Keratinocyte (primary cell): ENCODE measurements around the gene SDF4. TPM values are rescaled to one million over a fixed set of nuclear protein-coding genes. Genes with fewer than 3 reads are reported as not detected.

Experiments used
- DNase-seq: peaks from one replicate; pipeline ENCODE4 v3.0.0-alpha.2; 2011; ENCODE audit warnings: low read depth, missing footprints, low spot score
- FAIRE-seq: peaks from 2 replicates; lab custom pipeline; 2011; peaks lifted over from hg19 to GRCh38; lab: Jason Lieb, UNC
- H2AFZ ChIP-seq: 2 replicates; pipeline ENCODE4 v1.6.0; 2012; ENCODE audit warnings: low read length, control low read depth, inconsistent platforms; ENCODE audit not compliant: control insufficient read depth
- H3K27ac ChIP-seq: 2 replicates; pipeline ENCODE4 v1.5.1; 2011; ENCODE audit warnings: low read length; ENCODE audit not compliant: control insufficient read depth, insufficient read depth
- H3K27me3 ChIP-seq: 3 replicates; pipeline ENCODE4 v1.6.0; 2011; ENCODE audit warnings: low read length; ENCODE audit not compliant: control insufficient read depth, insufficient read depth; ENCODE audit errors: extremely low read depth
- H3K36me3 ChIP-seq, 2 experiments: 2 replicates in 1 of 2; 3 replicates in 1 of 2; pipeline ENCODE4 v1.5.1; 2011; ENCODE audit warnings: low read length in 2 of 2, mild to moderate bottlenecking in 1 of 2; ENCODE audit not compliant: control insufficient read depth in 2 of 2, insufficient read depth in 2 of 2; ENCODE audit errors: extremely low read depth in 1 of 2
- H3K4me1 ChIP-seq: 3 replicates; pipeline ENCODE4 v1.5.1; 2011; ENCODE audit warnings: low read length; ENCODE audit not compliant: control insufficient read depth, insufficient read depth; ENCODE audit errors: extremely low read depth
- H3K4me2 ChIP-seq: 3 replicates; pipeline ENCODE4 v1.6.0; 2011; ENCODE audit warnings: low read depth, low read length; ENCODE audit not compliant: control insufficient read depth, insufficient read depth; ENCODE audit errors: extremely low read depth
- H3K4me3 ChIP-seq, 3 experiments: fragments of 200-600 bp in 1 of 3; sonication (generic) in 1 of 3; 2 replicates in 2 of 3; 3 replicates in 1 of 3; pipeline ENCODE4 v1.5.1; 2011 to 2016; ENCODE audit warnings: low read length in 3 of 3, mild to moderate bottlenecking in 3 of 3, control low read depth in 2 of 3, inconsistent platforms in 1 of 3, low read depth in 1 of 3, mixed read lengths in 1 of 3, mixed run types in 1 of 3, moderate library complexity in 1 of 3; ENCODE audit not compliant: control insufficient read depth in 2 of 3, insufficient read depth in 2 of 3; ENCODE audit errors: extremely low read depth in 1 of 3
- H3K79me2 ChIP-seq: 2 replicates; pipeline ENCODE4 v1.6.0; 2012; ENCODE audit warnings: low read length; ENCODE audit not compliant: control insufficient read depth, insufficient read depth
- H3K9ac ChIP-seq: 3 replicates; pipeline ENCODE4 v1.6.0; 2011; ENCODE audit warnings: low read length; ENCODE audit not compliant: control insufficient read depth, insufficient read depth; ENCODE audit errors: extremely low read depth
- H3K9me1 ChIP-seq: 3 replicates; pipeline ENCODE4 v1.6.0; 2011; ENCODE audit warnings: low read length; ENCODE audit not compliant: control insufficient read depth, insufficient read depth; ENCODE audit errors: extremely low read depth
- H3K9me3 ChIP-seq: 2 replicates; pipeline ENCODE4 v1.5.1; 2012; ENCODE audit warnings: low read depth, low read length; ENCODE audit not compliant: control insufficient read depth
- H4K20me1 ChIP-seq: 3 replicates; pipeline ENCODE4 v1.6.0; 2011; ENCODE audit warnings: low read length; ENCODE audit not compliant: control insufficient read depth, insufficient read depth; ENCODE audit errors: extremely low read depth
- EZH2 ChIP-seq: IDR thresholded peaks from one replicate; pipeline ENCODE4 v1.6.1; 2012; ENCODE audit warnings: inconsistent platforms, mild to moderate bottlenecking, low read length, moderate library complexity
- dilution Hi-C: fragments of 300-500 bp; cut with MboI; formaldehyde crosslinking; loops from one replicate; pipeline ENCODE4 v1.7.0; 2020; ENCODE audit warnings: low sequenced_read_pairs; ENCODE audit not compliant: extremely low pct_ligation_motif_present
- polyA plus RNA-seq, 5 experiments: library from polyadenylated mRNA; depleted of rRNA in 3 of 5; stranded (reverse) in 3 of 5; stranded (forward) in 1 of 5; unstranded in 1 of 5; fragments of >200 nt; gene quantifications; 1 replicate in 1 of 5; 2 replicates in 3 of 5; 3 replicates in 1 of 5; pipeline versions ENCODE4 v1.2.1 to v1.2.3, GENCODE V29; 2011 to 2012; ENCODE audit warnings: missing spikeins in 2 of 5, low read depth in 1 of 5, low replicate concordance in 1 of 5
- TF ChIP-seq, protein P1 (sequence below), 3 experiments: IDR thresholded peaks in 1 of 3; conservative IDR thresholded peaks in 1 of 3; optimal IDR thresholded peaks in 1 of 3; 2 replicates in 2 of 3; 3 replicates in 1 of 3; pipeline versions ENCODE3 to v1.5.1; 2011; ENCODE audit warnings: low read length in 3 of 3, mild to moderate bottlenecking in 3 of 3, moderate library complexity in 2 of 3, control low read depth in 1 of 3, inconsistent platforms in 1 of 3; ENCODE audit not compliant: insufficient read depth in 2 of 3; ENCODE audit errors: extremely low read depth in 1 of 3

SDF4 gene
- polyA plus RNA-seq, 1 donor (not counting 4 experiments of a cell fraction or from before 2014, with no cell fraction given): 66.3 TPM

GRCh38 chr1:1204998-1205768 lies 26.6 kb downstream of the SDF4 start:
- H3K27me3 ChIP-seq: peaks cover 44% of the 10 kb centered on the region
- no peak for FAIRE-seq

DNA sequence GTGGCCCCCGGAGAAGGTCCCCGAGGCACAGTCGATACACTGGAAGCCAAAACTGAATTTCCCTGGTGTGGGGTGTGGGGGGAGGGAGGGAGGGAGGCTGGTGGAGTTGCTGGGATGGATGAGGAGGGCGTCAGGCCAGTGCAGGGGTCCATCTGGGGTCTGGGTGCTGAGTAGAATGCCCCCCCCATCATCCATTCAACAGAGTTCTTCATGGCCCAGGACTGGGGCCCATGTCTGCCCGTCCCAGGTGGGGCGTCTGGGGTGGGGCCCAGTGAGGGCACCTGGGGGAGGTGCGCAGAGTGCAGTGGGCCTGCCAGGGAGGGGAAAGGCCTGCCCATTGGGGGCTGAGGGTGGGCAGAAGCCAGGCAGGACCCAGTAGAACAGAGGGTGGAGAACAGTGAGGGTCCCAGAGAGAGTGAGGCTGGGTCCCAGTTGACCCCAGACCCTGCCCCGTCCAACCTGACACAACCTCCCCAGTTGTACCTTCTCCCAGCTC lies 27.3 kb downstream of the SDF4 start:
- TF ChIP-seq, protein P1, sequence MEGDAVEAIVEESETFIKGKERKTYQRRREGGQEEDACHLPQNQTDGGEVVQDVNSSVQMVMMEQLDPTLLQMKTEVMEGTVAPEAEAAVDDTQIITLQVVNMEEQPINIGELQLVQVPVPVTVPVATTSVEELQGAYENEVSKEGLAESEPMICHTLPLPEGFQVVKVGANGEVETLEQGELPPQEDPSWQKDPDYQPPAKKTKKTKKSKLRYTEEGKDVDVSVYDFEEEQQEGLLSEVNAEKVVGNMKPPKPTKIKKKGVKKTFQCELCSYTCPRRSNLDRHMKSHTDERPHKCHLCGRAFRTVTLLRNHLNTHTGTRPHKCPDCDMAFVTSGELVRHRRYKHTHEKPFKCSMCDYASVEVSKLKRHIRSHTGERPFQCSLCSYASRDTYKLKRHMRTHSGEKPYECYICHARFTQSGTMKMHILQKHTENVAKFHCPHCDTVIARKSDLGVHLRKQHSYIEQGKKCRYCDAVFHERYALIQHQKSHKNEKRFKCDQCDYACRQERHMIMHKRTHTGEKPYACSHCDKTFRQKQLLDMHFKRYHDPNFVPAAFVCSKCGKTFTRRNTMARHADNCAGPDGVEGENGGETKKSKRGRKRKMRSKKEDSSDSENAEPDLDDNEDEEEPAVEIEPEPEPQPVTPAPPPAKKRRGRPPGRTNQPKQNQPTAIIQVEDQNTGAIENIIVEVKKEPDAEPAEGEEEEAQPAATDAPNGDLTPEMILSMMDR (optimal IDR thresholded peaks at IDR 0.05 in 1 of 3, IDR thresholded peaks at IDR 0.05 in 1 of 3, conservative IDR thresholded peaks at IDR 0.05 in 1 of 3; ENCODE audit: extremely low read depth in 1 of 3, insufficient read depth in 2 of 3, low read length in 3 of 3): no peak
- no peak for TF ChIP-seq EZH2
- Histone ChIP-seq H2AFZ (no peak overlapping the region), H3K79me2 (no peaks in the 10 kb centered on the region), H3K36me3 (no peaks in the 10 kb centered on the region), H3K9me3 (no peaks in the 10 kb centered on the region), H3K4me2 (no peak overlapping the region), H4K20me1 (no peaks in the 10 kb centered on the region), H3K9ac (no peak overlapping the region), H3K4me3 (no peak overlapping the region), H3K4me1 (peaks cover 6% of the 10 kb centered on the region), H3K9me1 (no peaks in the 10 kb centered on the region), H3K27ac (no peak overlapping the region), H3K27me3 (peaks cover 44% of the 10 kb centered on the region)
- DNase-seq: no peak
- dilution Hi-C loops: no loop called here
- no peak for FAIRE-seq

More at GRCh38 chr1:1204998-1205768, 26.6 kb downstream of the SDF4 start:
- no peak overlapping the region for H2AFZ ChIP-seq
- H3K4me1 ChIP-seq: peaks cover 6% of the 10 kb centered on the region
- H3K79me2 ChIP-seq: no peaks in the 10 kb centered on the region
- H3K4me3 ChIP-seq: no peak overlapping the region
- no peak for DNase-seq
- H3K9me3 ChIP-seq: no peaks in the 10 kb centered on the region
- TF ChIP-seq EZH2: no peak
- TF ChIP-seq, protein P1 (optimal IDR thresholded peaks at IDR 0.05 in 1 of 3, IDR thresholded peaks at IDR 0.05 in 1 of 3, conservative IDR thresholded peaks at IDR 0.05 in 1 of 3; ENCODE audit: extremely low read depth in 1 of 3, insufficient read depth in 2 of 3, low read length in 3 of 3): no peak
- no peak overlapping the region for H3K4me2 ChIP-seq
- H3K9me1 ChIP-seq: no peaks in the 10 kb centered on the region
- no peak overlapping the region for H3K9ac ChIP-seq
- H3K36me3 ChIP-seq: no peaks in the 10 kb centered on the region
- dilution Hi-C loops: no loop called here
- H3K27ac ChIP-seq: no peak overlapping the region
- H4K20me1 ChIP-seq: no peaks in the 10 kb centered on the region
